22Rv1 (cell line): ENCODE measurements around the gene SELPLG.

Experiments used
- ZFX ChIP-seq: fragments of 450-650 bp; IDR thresholded peaks from 2 replicates; pipeline ENCODE4 v1.6.1; 2017; ENCODE audit warnings: antibody characterized with exemption, borderline replicate concordance
- TF ChIP-seq, protein P1 (sequence below): fragments of 450-650 bp; IDR thresholded peaks from 2 replicates; pipeline ENCODE4 v1.5.1; 2017; ENCODE audit warnings: mild to moderate bottlenecking

DNA sequence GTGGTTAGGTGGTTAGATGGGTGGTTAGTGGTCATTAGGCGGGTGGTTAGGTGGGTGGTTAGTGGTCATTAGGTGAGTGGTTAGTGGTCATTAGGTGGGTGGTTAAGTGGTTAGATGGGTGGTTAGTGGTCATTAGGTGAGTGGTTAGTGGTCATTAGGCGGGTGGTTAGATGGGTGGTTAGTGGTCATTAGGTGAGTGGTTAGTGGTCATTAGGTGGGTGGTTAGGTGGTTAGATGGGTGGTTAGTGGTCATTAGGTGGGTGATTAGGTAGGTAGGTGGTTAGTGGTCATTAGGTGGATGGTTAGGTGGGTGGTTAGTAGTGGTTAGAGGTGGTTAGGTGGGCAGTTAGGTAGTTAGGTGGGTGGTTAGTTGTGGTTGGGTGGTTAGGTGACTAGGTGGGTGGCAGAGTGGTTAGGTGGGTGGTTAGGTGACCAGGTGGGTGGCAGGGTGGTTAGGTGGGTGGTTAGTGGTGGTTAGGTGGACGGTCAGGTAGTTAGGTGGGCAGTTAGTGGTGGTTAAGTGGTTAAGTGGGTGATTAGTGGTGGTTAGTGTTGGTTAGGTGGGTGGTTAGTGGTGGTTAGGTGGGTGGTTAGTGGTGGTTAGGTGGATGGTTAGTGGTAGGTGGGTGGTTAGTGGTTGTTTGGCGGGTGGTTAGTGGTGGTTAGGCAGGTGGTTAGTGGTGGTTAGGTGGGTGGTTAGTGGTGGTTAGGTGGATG, 27.8 kb downstream of the SELPLG start:
- TF ChIP-seq, protein P1, sequence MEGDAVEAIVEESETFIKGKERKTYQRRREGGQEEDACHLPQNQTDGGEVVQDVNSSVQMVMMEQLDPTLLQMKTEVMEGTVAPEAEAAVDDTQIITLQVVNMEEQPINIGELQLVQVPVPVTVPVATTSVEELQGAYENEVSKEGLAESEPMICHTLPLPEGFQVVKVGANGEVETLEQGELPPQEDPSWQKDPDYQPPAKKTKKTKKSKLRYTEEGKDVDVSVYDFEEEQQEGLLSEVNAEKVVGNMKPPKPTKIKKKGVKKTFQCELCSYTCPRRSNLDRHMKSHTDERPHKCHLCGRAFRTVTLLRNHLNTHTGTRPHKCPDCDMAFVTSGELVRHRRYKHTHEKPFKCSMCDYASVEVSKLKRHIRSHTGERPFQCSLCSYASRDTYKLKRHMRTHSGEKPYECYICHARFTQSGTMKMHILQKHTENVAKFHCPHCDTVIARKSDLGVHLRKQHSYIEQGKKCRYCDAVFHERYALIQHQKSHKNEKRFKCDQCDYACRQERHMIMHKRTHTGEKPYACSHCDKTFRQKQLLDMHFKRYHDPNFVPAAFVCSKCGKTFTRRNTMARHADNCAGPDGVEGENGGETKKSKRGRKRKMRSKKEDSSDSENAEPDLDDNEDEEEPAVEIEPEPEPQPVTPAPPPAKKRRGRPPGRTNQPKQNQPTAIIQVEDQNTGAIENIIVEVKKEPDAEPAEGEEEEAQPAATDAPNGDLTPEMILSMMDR = no peak
- no peak for TF ChIP-seq ZFX
